HG03159 (cell line): ENCODE data around the gene RPA4.
"Not testable (repeated sequence)": the region's sequence is repeated elsewhere in the genome, so short reads cannot be mapped to it uniquely, and the experiment has no call there.

Experiments used
- ATAC-seq: cut with Tn5 transposase; IDR thresholded peaks from one replicate; pipeline ENCODE4 v1.9.1; 2021; ENCODE audit warnings: mild to moderate bottlenecking, moderate library complexity; ENCODE audit not compliant: unreplicated experiment

Gene RPA4

GRCh38 chrX:96883608-96884007, at the start of gene RPA4:
TSS of gene RPA4 (plus strand) at chrX:96883908. CDS start at chrX:96884311, 403 bp downstream.
- no peak for ATAC-seq

GRCh38 chrX:96834137-96834536, 49.6 kb upstream of the RPA4 start:
- ATAC-seq: no peak

GRCh38 chrX:96835660-96836289, 47.9 kb upstream of the RPA4 start:
- peak; percentile 78 for ATAC-seq

- no peak for ATAC-seq
Observed at GRCh38 chrX:96837808-96838207, 45.9 kb upstream of the RPA4 start.

GRCh38 chrX:96838537-96838936, 45.2 kb upstream of the RPA4 start:
- no peak for ATAC-seq

- ATAC-seq: no peak
Observed at GRCh38 chrX:96841325-96841724, 42.4 kb upstream of the RPA4 start.

- not testable (repeated sequence) for ATAC-seq
Observed at GRCh38 chrX:96841866-96842265, 41.8 kb upstream of the RPA4 start.

- no peak for ATAC-seq
Observed at GRCh38 chrX:96843566-96843965, 40.1 kb upstream of the RPA4 start.

- no peak for ATAC-seq
Observed at GRCh38 chrX:96846841-96847240, 36.9 kb upstream of the RPA4 start.

- ATAC-seq: not testable (repeated sequence)
Observed at GRCh38 chrX:96859422-96859821, 24.3 kb upstream of the RPA4 start.

- peak; percentile 71 for ATAC-seq
Observed at GRCh38 chrX:96861218-96861617, 22.5 kb upstream of the RPA4 start.

- peak; percentile 19 for ATAC-seq
Observed at GRCh38 chrX:96861661-96862060, 22.0 kb upstream of the RPA4 start.

GRCh38 chrX:96884027-96884426, 319 bp downstream of the RPA4 start:
- no peak for ATAC-seq

- no peak for ATAC-seq
Observed at GRCh38 chrX:96889726-96890125, 6.0 kb downstream of the RPA4 start.

GRCh38 chrX:96906741-96907140, 23.0 kb downstream of the RPA4 start:
- no peak for ATAC-seq

- no peak for ATAC-seq
Observed at GRCh38 chrX:96907516-96908272, 24.0 kb downstream of the RPA4 start.

GRCh38 chrX:96909291-96909690, 25.6 kb downstream of the RPA4 start:
- ATAC-seq: no peak

GRCh38 chrX:96918864-96919263, 35.2 kb downstream of the RPA4 start:
- no peak for ATAC-seq

- ATAC-seq: no peak
Observed at GRCh38 chrX:96919672-96920071, 36.0 kb downstream of the RPA4 start.

GRCh38 chrX:96924581-96924980, 40.9 kb downstream of the RPA4 start:
- ATAC-seq: no peak

GRCh38 chrX:96929036-96929435, 45.3 kb downstream of the RPA4 start:
- ATAC-seq: no peak
